GM19193 (cell line): ENCODE measurements around the gene RAD50.

Experiments used
- POLR2A ChIP-seq: IDR thresholded peaks from 4 replicates; pipeline ENCODE4 v1.6.1; 2011; ENCODE audit not compliant: insufficient read depth, insufficient read length; ENCODE audit errors: extremely low read depth

The RAD50 gene

DNA sequence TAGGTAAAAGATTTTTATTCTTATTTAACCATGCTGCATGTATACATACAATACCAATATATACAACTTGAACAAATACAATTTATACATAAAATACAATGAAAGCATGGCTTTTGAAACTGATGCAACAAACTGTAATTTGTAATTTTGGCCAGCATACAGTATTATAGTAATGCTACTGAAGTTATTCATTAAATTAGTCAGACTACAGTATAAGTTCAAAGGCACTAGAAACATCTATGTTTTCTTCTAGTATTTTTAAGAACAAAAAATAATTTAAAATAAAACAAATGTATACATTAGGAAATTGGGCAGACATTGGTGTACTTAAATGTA, 135.8 kb downstream of the RAD50 start:
- no peak for TF ChIP-seq POLR2A
